Stimulated activated CD8-positive, alpha-beta memory T cell treated with anti-CD3 and anti-CD28 coated beads, Interleukin-12 subunit alpha, Interleukin-12 subunit beta, amount 100 ng/mL, for 4 hours (primary cell): Measurements from ENCODE around the gene NPY4R2.
"Not testable (repeated sequence)": the region's sequence is repeated elsewhere in the genome, so short reads cannot be mapped to it uniquely, and the experiment has no call there.

Experiments
- DNase-seq: peaks from one replicate; pipeline ENCODE4 v3.0.0-alpha.2; 2020; ENCODE audit warnings: low read depth

NPY4R2 gene, protein sequence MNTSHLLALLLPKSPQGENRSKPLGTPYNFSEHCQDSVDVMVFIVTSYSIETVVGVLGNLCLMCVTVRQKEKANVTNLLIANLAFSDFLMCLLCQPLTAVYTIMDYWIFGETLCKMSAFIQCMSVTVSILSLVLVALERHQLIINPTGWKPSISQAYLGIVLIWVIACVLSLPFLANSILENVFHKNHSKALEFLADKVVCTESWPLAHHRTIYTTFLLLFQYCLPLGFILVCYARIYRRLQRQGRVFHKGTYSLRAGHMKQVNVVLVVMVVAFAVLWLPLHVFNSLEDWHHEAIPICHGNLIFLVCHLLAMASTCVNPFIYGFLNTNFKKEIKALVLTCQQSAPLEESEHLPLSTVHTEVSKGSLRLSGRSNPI

GRCh38 chr10:47918475-47918874 lies at the start of gene NPY4R2:
Gene NPY4R2, plus strand, starts transcription at chr10:47918662. Its CDS starts 3,326 bp downstream, at chr10:47921988.
- not testable (repeated sequence) for DNase-seq

GRCh38 chr10:47870887-47871286 lies 47.6 kb upstream of the NPY4R2 start:
- DNase-seq = not testable (repeated sequence)

DNA sequence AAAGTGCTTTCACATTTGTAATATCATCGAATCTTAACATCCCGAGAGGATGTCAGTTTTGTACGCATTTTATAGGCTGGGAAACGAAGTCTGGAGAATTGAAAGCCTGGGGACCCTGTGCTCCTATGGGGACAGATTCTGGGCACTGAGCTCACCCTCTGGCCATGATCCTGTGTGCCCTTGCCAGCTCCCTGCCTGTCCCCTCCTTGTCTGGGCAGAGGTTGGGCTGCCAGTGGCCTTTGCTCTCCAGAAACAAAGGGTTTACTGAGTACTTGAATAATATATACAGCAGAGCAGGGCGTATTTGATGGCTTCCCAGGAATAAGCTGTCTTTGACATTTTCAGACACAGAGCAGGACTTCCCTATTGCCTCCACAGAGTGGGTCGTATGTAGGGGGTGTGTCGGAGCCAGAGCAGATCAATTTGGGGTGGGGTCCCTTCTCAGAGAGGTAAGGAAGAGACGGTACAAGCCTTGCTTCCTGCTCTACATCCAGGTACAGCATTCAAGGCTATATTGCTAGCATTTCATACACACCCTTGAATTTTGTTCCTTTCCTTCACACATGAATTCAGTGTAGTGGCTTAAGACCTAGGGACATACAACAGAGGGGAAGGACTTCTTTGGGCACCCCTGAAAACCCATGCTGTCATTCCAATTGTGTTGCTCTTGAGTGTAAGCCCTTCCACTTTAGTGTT lies 46.8 kb upstream of the NPY4R2 start:
- DNase-seq = not testable (repeated sequence)

DNA sequence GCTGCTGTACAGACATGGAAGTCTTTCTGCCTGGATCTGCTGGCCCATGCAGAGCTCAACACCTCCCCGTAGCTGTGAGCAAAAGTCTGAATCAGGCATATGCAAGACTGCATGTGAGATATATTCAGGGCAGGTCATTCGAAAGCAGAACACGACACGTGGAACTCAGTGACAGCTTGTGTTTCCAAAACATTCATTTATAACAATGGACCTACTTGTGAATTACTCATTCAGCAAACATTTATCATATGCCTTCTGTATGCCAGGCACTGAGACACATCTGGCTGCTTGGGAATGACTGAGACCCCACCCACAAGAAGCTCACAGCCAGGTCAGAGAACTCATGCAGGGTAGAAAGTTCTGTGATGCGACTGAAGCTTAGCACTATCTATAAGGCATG lies 46.2 kb upstream of the NPY4R2 start:
- DNase-seq = not testable (repeated sequence)

GRCh38 chr10:47884239-47884638 lies 34.2 kb upstream of the NPY4R2 start:
- not testable (repeated sequence) for DNase-seq

DNA sequence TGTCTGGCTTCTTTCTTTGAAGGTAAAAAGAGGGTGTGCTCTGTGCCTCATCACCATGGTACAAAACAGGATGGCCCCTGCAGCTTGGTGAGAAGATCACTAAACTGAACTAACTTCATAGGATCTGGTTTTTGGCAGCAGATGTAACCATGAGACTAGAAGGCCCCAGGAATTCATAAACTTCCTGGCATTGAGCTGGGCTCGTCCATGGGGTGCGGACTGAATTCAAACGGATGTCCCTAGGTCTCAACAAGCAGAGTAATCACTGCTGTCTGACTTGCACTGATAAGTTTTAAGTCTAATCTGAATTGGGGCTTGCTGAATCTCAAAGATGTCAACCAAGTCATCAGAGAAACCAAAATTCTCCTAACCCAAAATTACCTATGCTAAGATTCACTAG lies 33.5 kb upstream of the NPY4R2 start:
- not testable (repeated sequence) for DNase-seq

GRCh38 chr10:47886356-47886755 lies 32.1 kb upstream of the NPY4R2 start:
- not testable (repeated sequence) for DNase-seq

- DNase-seq = not testable (repeated sequence)
Measured at GRCh38 chr10:47886827-47887226, 31.6 kb upstream of the NPY4R2 start.

- DNase-seq = not testable (repeated sequence)
Measured at GRCh38 chr10:47890737-47891136, 27.7 kb upstream of the NPY4R2 start.

DNA sequence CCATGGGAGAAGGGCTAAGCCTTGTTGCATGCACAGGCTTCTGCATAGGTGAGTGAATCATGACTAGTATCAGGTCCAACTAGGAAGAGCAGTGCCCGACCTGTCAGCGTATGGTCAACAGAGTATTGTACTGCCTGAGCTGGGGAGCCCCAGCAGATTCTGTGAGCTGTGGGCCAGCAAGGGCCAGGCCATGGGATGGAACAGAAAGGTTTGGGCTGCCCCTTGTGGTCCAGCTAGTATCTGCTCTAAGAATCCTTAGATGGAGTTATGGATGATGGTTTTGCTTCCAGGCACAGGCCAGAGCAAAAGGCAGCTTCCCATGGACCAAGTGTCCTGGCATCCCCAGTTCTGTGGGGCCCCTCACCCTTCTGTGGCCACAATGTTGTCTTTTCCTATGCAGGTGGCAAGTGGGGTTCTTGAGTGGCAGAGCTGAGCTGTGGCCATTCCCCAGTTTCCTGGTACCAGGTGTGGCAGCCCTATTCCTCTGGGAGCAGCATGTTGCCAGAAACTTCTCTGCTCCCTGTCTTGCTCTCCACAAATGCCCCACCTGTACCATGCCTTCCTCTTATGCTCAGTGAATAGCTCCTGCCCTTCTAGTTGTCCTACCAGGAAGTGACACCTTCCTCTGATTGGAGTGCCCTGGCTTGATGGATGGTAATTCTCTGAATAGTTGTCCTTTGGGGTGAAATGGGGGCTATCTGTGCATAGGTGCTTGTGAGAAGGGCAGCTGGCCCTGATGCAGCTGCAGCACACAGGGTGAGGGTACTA lies 25.8 kb upstream of the NPY4R2 start:
- DNase-seq = not testable (repeated sequence)

DNA sequence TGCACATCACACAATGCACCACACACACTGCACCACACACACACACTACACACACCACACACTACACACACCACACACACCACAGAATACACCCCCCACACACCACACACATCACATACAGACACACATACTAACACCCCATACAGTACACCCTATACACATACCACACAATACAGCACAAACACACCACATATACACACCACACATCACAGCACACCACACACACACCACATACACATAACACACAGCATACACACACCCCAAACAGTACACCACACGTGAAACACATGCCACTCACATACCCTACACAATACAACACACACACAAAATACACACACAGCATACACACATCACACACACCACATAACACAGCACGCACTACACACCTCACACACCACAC lies 23.9 kb upstream of the NPY4R2 start:
- DNase-seq = not testable (repeated sequence)

DNA sequence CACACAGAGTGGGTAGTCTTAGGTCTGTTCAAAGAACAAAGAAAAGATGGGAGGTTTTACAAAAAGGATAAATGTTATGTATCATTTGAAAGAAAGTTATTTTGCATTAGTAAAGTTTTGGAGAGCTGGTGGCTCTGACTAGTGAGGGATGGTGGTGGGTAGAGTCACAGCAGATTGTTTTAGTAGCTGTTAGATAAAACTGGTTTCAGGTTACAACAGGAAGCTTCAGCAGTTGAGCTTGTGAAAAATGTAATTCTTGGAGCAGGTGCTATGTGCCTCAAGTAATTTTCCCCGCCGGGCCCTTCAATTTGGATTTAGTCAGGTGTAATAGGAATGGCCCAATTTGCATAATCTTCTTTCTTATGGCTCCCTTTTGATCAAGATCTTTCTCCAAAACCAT lies 20.6 kb upstream of the NPY4R2 start:
- DNase-seq = not testable (repeated sequence)

DNA sequence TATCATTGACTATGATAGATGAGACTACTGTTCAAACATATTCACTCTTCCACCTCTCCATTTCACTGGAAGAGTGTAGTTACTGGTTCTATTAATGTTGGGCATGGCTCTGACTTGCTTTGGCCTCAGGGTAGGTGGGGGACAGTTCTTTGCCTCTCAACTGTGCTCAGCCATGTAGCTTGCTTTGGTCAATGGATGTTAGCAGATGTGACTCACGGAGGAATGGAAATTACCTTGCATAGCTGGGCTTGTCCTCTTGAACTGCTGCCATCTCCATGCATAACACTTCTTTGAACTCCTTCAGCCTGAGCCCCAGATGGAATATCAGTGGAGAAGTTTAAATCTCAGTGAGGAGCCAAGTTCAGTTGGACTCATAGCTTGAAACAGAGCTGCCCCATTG lies 9.1 kb upstream of the NPY4R2 start:
- DNase-seq = not testable (repeated sequence)

DNA sequence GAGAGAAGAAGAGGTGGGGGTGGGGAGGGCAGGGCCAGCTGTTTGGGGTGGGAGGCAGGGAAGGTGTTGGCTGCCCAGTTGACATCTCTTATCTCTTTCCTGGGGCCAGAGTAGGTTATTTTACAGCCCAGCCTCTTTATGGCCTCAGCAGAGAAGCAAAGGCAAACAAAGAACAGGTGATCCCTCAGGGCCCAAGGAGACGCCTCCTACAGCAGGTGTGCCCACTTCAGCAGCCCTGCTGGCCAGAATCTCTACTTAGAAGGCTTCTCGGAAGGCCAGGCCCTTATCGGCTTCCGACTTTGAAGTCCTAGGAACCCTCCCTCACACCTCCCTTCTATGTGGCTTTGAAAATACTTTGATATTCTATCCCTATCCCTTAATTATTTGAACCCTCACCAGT lies 8.0 kb upstream of the NPY4R2 start:
- not testable (repeated sequence) for DNase-seq

GRCh38 chr10:47914052-47914451 lies 4.4 kb upstream of the NPY4R2 start:
- DNase-seq = not testable (repeated sequence)

- DNase-seq = not testable (repeated sequence)
Measured at GRCh38 chr10:47915849-47916548, 2.5 kb upstream of the NPY4R2 start.

DNA sequence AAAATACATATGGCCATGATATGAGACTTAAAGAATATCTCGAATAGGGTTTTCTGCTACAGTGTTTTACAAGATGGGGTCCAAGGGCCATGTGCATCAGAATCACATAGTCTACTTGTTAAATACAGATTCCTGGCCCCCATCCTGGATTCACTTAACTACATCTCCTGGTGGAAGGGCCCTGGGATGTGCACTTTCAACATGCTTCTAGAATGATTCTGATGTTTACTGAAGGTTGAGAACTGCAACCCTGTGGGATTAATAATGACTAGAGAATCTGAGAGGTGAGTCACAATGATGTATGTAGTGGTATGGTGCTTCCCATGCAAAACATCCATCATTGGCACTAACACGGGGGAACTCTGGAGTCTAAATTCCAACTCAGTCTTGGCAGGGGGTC lies 2.1 kb downstream of the NPY4R2 start:
- not testable (repeated sequence) for DNase-seq

DNA sequence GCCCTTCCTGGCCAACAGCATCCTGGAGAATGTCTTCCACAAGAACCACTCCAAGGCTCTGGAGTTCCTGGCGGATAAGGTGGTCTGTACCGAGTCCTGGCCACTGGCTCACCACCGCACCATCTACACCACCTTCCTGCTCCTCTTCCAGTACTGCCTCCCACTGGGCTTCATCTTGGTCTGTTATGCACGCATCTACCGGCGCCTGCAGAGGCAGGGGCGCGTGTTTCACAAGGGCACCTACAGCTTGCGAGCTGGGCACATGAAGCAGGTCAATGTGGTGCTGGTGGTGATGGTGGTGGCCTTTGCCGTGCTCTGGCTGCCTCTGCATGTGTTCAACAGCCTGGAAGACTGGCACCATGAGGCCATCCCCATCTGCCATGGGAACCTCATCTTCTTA lies 4.0 kb downstream of the NPY4R2 start:
- not testable (repeated sequence) for DNase-seq

- DNase-seq = not testable (repeated sequence)
Measured at GRCh38 chr10:47924628-47925027, 6.2 kb downstream of the NPY4R2 start.

DNA sequence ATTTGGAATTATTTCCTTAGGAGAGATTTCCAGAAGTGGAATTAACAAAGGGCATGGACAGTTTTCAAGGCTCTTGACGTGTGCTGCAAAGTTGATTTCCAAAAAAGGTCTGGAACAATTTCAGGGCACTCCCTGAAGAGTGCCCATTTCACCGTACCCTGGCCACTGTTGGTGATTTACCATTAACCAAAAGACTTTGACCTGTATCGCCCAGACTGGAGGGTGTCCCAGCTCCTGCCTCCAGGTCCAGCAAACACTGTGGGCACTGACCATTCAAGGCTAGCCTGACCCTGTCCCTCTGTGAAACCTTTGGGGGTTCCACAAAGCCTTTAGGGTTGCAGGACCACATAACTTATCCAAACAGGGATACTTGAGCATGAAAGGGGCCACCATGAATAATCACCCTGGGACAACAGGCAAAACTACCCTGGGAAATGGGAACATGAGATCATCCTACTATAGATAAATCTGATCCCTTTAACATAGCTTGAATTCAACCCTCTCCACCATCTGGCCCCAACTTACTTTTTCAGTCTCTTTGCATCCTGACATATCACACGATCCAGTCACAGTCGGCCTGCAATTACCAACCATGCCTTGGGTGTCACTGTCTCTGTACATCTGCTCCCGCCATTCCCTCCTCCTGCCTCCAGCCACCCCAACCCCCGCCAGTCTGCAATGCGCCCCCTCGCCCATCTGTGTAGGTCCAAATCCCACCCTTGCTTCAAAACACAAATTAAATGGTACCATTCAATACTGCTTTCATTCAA lies 8.9 kb downstream of the NPY4R2 start:
- DNase-seq = not testable (repeated sequence)

DNA sequence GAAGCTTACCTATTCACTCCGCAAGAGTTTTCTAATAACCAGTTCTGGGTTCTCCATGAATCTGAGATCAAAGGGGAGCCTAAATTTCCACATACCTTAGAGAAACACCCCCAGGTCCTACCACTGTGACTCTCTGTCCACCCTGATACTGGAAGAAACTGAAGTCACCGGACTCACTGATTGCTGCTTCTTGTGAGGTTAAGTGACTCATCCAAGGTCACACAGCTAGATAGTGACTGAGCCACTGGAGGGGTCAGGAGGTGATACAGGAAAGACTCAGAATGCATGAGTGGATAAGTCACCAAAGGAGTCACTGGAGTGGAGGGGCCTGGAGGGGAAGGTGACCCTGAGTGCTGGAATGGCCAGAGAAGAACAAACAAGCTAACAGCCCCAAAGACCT lies 9.8 kb downstream of the NPY4R2 start:
- not testable (repeated sequence) for DNase-seq
